GM19023 (cell line): Measurements from ENCODE around the gene SSPN.

Source experiments
- ATAC-seq: cut with Tn5 transposase; IDR thresholded peaks from one replicate; pipeline ENCODE4 v1.9.1; 2021; ENCODE audit warnings: mild to moderate bottlenecking, moderate library complexity; ENCODE audit not compliant: unreplicated experiment

Gene SSPN

GRCh38 chr12:26281320-26281719, 85.9 kb downstream of the SSPN start:
- no peak for ATAC-seq

DNA sequence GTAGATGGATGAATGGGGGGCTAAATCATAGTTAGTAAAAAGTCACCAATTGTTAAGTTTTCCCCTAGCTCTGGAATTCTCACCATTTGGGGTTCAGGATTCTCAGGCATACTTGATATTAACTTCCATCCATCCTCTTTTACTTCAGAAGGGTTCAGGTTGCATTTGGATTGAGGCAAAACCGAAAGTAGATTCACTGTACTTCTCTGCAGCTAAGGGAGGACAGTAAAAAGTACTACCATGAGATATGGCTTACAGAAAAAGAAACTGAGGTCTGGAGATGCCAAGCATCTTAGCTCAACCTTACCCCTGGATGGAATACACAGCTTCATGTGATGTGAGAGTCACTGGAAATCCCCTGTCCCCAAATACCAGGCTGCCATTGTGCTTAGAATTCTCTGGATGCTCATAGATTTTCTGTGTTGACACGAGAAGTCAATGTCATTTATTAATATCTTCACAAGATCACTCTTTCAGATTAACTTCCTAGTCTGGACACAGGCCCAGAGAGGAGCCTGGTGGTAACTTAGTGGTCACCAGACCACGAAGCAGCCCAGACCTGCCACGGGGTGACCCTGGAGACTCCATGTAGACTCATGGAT, 87.1 kb downstream of the SSPN start:
- ATAC-seq: no peak

DNA sequence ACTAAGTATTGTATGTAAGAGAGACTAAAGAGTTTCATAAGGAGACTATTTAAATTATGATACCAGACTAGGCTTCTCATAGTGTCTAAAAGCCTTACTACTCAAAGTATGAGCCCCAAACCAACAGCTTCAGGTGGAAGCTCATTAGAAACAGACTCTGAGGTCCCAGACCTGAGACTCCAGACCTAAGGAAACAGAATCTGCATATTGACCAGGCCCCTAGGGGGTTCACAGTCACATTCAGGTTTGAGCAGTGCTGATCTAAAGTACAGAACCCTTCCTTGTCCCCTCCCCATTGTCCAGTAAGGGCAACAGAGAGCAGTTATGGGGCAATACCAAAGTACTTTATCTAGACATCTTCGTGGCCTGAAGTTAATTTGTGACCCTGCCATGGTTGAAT, 87.7 kb downstream of the SSPN start:
- ATAC-seq: no peak

DNA sequence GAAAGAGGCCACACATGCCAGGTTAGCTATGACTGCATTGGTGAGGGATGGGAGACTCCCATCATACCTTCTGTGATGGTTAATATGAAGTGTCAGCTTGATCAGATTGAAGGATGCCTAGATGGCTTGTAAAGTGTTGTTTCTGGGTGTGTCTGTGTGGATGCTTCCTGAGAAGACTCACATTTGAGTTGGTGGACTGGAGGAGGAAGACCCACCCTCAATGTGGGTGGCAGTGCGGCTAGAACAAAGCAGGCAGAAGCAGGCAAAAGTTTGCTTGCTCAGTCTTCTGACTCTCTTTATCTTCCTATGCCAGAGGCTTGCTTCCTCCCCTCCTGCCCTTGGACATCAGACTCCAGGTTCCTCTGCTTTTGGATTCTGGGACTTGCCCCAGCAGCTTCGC, 88.2 kb downstream of the SSPN start:
- no peak for ATAC-seq

GRCh38 chr12:26285401-26285800, 90.0 kb downstream of the SSPN start:
- no peak for ATAC-seq

GRCh38 chr12:26286186-26286585, 90.8 kb downstream of the SSPN start:
- ATAC-seq: no peak

DNA sequence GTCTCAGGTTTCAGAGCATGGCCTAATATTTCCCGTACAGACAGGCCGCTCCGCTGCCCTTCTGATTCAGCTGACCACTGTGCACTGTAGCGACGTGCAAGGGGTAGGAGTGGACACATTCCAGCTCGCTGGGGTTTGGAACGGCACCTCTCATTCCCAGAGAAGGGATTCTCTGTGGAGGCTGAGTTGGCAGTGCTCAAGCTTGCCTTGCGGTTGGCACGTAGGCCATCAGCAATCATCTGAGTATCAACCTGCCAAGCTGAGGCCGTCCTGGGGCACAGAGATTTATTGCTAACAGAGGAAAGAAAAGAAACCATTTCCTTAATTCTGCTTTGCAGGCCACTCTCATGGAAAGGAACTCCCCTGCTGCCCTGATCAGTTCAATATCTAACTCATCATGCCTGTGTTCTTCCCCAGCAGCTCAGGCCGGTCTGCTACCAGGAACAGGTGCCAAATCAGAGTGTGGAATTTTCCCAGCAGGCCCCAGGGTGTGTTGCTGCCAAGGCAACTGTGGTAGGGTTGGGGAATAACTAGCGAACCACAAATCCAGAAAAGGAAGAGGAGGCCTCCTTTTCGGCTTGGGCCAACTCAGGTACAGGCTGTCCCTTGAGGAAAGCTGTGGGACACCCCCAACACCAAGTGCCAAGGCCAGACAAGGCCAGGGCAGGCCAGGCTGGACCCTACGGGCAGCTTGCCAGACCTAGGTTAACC, 92.5 kb downstream of the SSPN start:
- ATAC-seq: no peak

- no peak for ATAC-seq
Measured at GRCh38 chr12:26290565-26290964, 95.2 kb downstream of the SSPN start.

DNA sequence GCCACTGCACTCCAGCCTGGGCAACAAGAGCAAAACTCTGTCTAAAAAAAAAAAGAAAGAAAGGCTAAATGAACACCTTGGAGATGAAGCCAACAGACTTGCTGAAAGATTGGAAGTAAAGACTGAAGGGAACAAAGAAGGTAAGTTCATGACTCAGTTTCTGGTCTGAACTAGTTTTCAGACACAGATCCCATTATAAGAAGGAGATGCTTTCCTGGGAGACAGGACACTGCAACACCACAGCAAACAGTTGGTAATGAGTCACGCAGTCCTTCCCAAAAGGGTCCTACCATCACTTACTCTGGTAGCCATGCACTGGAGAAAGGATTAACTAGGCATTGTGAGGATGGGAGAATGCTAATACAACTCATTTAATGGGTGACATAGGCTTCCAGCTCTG, 97.2 kb downstream of the SSPN start:
- ATAC-seq: no peak

DNA sequence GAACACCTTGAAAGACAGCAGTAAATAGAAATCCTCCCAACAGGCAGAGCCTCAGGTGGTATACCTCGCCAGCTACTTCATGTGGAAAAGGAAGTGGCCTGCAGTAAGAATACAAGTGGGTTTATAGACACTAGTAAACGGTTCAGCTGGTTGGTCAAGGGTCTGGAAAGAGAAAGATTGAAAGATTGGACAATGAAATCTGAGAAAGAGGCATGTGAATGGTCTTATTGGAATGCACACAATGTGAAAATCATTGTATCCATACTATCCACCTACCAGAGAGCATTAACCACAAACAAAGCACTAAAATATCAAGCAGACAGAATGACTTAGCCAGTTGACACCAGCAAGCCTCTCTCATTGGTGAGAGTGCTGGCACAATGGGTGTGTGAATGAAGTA, 98.2 kb downstream of the SSPN start:
- ATAC-seq: no peak

- ATAC-seq: no peak
Measured at GRCh38 chr12:26295001-26295400, 99.6 kb downstream of the SSPN start.

DNA sequence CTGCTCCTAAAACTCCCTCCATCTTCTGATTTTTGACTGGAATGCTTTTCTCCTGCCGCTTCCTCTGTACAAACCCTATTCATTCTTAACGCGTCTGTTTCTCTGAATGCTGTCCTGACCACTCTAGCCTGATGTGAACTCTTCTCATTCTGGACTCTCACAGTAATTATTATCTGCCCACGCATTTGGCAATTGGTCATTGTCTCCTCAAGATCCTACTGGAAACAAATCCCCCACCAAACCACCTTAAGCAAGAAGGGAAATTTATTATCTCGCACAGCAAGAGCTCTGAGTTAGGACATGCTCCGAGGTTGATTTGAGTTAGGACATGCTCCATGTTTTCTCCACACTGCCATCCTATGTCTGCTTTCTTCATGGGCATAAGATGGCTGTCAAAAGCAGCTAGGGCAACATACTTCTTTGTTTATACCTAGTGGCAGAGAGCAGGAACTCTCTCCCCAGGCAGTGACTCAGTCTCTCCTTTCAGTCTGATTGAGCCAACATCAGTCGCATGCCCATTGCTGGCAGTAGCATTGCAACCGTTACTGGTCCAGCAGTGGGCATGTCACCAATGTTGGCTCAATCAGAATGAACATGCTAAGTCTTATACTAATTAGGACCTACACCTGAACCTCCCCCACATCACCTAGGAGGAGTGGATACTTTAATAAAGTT, 102.2 kb downstream of the SSPN start:
- ATAC-seq: no peak

DNA sequence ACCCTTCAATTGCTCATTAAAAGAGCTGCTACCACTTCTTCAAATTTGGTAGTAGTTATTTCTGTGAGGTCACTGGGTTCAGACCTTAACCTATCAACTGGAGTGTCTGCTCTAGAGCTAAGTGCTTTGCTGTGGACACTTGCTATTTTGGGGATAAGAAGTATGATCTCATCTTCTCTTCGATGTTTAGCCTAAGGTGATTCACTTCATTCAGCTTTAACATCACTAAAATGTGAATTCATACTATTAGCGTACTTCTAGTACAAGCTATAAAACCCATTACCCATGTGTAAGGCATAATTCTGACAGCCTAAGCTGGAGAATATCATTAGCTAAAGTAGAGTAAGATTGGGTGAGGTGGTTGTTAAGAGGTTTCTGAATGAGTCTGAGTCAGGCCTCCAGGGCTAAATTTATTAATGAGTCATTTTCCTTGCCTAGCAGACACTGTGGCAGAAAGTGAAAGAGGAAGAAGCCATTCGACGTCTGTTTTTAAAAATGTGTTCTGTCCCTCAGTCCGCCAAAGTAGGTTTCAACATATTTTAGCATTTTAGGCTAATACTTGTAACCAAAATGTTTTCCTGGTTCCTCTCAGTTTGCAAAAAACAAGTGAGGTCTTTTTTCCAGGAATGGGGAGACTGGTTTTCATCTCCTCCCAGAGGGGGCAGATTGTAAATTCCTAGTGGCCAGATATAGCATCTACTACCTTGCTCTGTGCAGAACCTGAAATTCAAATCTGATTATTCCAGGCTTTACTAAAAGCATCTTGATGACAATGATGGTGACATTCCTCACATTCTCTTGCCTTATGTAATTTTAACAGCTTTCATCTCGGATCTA, 103.6 kb downstream of the SSPN start:
- peak; percentile 99 for ATAC-seq

DNA sequence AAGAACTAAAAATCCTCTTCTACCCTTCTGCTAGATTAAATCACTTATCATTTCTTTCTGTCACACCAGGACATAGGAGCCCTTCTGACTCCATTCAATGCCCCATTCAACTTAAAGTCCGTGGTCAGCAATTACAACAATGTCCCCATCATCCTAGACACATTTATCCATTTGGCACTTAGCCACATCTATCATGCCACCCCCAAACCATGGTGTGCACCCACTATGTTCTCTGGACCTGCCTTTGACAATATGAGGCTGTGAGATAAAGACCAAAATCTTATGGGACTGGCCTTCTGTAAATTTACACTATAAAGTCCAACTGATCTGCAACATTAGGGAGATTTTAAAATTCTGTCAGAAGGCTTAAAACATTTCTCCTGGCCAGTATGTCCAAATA, 104.4 kb downstream of the SSPN start:
- no peak for ATAC-seq
